GM12872 (cell line): Measurements from ENCODE around the gene ZNF350.

Source experiments
- TF ChIP-seq, protein P1 (sequence below): IDR thresholded peaks from 3 replicates; pipeline ENCODE4 v1.5.1; 2011; ENCODE audit warnings: low read depth, mild to moderate bottlenecking, low read length, moderate library complexity; ENCODE audit not compliant: insufficient read depth

The ZNF350 gene

DNA sequence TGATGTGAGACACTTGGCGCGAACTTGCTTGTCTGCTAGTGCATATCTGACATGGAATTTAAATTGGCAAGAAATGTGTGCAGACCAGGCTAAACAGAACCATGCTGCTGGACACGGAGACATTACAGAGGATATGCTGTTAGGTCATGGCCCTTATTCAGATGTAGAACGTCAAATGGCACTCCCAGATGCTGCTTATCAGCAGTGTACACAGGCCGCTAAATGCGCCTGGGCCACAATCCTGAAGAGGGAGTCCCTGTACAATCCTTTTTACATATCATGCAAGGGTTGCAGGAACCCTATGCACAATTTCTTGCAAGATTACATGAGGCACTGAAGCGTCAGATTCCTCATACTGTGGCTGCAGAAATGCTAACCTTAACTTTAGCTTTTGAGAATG, 9.3 kb downstream of the ZNF350 start:
- TF ChIP-seq, protein P1, sequence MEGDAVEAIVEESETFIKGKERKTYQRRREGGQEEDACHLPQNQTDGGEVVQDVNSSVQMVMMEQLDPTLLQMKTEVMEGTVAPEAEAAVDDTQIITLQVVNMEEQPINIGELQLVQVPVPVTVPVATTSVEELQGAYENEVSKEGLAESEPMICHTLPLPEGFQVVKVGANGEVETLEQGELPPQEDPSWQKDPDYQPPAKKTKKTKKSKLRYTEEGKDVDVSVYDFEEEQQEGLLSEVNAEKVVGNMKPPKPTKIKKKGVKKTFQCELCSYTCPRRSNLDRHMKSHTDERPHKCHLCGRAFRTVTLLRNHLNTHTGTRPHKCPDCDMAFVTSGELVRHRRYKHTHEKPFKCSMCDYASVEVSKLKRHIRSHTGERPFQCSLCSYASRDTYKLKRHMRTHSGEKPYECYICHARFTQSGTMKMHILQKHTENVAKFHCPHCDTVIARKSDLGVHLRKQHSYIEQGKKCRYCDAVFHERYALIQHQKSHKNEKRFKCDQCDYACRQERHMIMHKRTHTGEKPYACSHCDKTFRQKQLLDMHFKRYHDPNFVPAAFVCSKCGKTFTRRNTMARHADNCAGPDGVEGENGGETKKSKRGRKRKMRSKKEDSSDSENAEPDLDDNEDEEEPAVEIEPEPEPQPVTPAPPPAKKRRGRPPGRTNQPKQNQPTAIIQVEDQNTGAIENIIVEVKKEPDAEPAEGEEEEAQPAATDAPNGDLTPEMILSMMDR: no peak

DNA sequence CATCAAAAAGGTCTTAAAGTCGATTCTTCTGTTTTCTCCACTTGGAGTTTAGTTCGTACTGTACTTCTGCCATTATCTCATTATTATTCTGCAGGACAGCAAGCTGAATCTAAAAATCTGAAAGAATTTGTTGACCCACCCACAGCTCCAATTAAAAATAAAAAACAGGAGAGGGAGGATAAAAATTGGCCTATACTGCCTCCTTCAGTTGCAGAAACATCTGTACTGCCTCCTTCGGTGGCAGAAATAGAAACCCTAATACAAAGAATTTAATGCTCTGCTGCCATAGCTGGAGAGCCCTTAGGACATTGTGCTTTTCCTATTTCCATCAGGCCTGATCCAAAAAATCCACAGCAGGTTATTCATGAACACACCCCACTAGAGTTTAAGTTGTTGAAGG, 9.8 kb downstream of the ZNF350 start:
- TF ChIP-seq, protein P1: no peak

DNA sequence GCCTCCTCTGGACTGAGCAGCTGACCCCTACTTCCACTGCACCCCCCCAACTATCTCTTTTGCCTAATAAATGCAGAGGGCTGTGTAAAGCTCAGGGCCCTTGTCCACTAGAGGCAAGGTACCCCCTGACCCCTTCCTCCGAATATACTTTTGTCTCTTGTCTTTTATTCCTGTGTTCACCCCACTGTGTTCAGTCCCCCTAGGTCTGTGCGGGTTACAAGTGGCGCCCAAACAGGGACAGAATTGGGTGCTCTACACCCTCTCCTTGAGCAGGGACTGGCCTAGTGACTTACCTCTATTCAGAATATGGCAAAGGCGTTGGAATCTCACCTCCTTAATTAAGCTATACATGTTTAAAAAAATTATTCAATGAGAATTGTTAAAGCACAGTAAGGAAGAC, 15.0 kb downstream of the ZNF350 start:
- TF ChIP-seq, protein P1: no peak

DNA sequence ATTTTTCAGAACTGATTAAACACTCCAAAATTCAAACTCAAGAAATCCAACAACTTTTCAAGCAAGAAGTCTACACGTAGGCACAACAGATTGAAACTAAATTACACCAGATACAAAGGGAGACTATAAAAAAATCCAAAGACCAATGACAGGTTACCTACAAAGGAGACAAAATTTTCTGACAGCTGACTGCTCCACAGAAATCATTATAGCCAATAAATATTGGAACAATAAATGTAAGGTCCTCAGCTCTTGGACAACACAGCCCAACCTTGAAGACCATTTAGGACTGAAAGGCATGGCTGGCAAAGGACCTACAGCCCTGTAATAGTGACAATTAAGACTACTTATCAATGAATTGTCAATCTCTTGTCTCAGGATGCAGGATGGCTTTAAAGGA, 15.9 kb downstream of the ZNF350 start:
- TF ChIP-seq, protein P1: no peak

DNA sequence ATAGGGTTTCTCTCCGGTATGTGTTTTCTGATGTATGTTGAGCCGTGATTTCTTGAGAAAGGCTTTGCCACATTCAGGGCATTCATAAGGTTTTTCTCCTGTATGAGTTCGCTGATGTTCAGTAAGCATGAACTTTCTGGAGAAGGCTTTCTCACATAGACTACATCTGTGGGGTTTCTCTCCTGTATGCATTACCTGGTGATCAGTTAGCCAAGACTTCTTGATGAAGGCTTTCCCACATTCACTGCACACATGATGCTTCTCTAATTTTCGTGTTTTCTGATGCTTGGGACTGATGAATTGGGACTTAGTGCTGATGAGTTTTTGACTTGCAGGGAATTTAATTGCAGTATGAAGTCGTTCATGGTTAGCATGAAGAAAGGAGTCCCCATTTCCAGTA, 21.1 kb downstream of the ZNF350 start:
- TF ChIP-seq, protein P1: no peak

DNA sequence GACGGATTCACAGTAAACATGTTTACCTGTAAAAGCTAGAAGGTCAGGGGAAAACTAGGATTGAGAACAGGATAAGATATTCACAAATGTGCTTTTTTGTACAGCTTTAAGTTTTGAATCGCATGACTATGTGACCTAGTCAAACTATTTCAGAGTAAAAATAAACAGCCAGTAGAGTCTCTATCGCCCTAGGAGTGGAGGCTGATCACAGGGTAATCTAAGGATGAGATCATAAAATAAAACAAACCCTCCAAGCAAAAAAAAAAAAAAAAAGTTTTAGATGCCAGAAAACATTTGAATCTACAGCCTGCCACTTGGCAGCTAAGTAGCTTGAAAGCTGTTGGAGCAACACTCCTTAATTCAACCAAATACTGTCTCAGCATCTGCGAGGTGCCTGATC, 26.8 kb downstream of the ZNF350 start:
- TF ChIP-seq, protein P1: no peak

DNA sequence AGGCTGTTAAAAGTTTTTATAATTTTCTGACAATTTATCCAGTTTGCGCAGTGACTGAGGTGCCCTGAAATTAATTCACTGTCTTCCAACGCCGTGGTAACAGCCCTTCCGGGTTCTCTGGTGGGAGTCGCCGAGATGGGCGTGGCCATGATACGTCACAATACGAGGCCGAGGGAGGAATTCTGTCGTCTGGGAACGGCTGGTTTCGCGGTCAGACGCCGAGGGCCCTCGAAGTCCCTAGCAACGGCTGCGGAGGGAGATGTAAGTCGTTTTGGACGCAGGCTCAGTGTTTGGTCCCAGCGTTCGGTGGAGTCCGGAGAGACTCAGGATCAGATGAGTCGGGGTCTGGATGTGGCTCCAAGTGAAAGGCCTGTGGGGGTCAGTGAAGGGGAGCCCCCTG, 37.7 kb downstream of the ZNF350 start:
- TF ChIP-seq, protein P1: no peak

DNA sequence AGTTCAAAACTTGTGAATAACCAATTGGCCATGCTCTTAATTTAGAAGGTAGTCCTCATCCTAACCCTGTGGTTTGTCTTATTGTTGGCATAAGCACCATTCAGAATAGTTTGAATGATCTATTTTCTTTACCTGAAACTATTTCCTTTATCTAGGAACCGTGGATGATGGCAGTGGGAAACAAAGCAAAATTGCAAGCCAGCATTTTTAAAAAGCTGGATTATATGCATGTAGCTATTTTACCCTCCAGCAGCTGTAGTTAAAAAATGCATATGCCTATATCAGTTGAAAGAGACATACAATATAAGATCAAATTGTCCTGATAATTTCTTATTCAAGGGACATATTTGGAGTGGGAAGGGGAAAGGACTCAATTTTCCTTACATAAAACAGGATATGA, 40.0 kb downstream of the ZNF350 start:
- TF ChIP-seq, protein P1: no peak
